ENCODE data around the gene GNGT2.

GNGT2 gene

DNA sequence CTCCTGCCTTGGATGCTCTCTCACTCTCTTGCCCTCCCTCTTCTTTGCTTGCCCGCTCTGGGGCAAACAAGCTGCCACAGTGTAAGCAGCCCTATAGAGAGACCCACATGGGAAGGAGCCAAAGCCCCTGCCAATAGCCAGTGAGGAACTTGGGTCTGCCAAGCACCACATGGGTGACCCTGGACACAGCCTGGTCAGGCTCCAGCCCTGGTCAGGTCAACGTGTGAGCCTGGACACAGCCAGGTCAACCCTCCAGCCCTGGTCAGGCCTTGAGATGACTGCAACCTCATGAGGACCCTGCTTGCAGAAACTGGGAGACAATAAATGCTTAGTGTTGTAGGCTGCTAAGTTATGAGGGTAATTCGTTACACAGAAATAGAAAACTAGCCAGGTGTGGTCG lies 34.5 kb upstream of the GNGT2 start:
- DNase-seq (ENCODE audit: insufficient read length, low spot score) (no peak), FAIRE-seq (no peak)
- TF ChIP-seq POLR2AphosphoS5 (IDR thresholded peaks at IDR 0.05; ENCODE audit: low read depth, low read length) (no peak), POU2F2 (IDR thresholded peaks at IDR 0.05; ENCODE audit: low read depth, low read length) (no peak), POLR2A (IDR thresholded peaks at IDR 0.05; ENCODE audit: low read depth, low read length) (no peak), SPI1 (IDR thresholded peaks at IDR 0.05; ENCODE audit: low read depth, low read length) (no peak), TAF1 (IDR thresholded peaks at IDR 0.05; ENCODE audit: low read depth, low read length) (no peak), PAX5 (IDR thresholded peaks at IDR 0.05; ENCODE audit: insufficient read depth, low read length, severe bottlenecking) (no peak)

DNA sequence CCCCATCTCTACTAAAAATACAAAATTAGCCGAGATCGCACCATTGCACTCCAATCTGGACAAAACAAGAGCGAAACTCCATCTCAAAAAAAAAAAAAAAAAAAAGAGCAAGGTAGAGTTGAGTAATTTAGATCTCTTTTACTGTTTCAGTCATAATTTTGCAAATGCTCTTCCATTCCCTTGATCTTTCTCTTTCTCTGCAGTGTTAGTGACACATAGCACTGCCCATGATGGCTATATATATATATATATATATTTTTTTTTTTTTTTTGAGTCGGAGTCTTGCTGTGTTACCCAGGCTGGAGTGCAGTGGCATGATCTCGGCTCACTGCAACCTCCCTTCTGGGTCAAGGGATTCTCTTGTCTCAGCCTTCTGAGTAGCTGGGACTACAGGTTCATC lies 32.4 kb upstream of the GNGT2 start:
- FAIRE-seq (no peak), DNase-seq (ENCODE audit: insufficient read length, low spot score) (no peak)
- TF ChIP-seq PAX5 (IDR thresholded peaks at IDR 0.05; ENCODE audit: insufficient read depth, low read length, severe bottlenecking) (no peak), SPI1 (IDR thresholded peaks at IDR 0.05; ENCODE audit: low read depth, low read length) (no peak), TAF1 (IDR thresholded peaks at IDR 0.05; ENCODE audit: low read depth, low read length) (no peak), POLR2A (IDR thresholded peaks at IDR 0.05; ENCODE audit: low read depth, low read length) (no peak), POU2F2 (IDR thresholded peaks at IDR 0.05; ENCODE audit: low read depth, low read length) (no peak), POLR2AphosphoS5 (IDR thresholded peaks at IDR 0.05; ENCODE audit: low read depth, low read length) (no peak)

DNA sequence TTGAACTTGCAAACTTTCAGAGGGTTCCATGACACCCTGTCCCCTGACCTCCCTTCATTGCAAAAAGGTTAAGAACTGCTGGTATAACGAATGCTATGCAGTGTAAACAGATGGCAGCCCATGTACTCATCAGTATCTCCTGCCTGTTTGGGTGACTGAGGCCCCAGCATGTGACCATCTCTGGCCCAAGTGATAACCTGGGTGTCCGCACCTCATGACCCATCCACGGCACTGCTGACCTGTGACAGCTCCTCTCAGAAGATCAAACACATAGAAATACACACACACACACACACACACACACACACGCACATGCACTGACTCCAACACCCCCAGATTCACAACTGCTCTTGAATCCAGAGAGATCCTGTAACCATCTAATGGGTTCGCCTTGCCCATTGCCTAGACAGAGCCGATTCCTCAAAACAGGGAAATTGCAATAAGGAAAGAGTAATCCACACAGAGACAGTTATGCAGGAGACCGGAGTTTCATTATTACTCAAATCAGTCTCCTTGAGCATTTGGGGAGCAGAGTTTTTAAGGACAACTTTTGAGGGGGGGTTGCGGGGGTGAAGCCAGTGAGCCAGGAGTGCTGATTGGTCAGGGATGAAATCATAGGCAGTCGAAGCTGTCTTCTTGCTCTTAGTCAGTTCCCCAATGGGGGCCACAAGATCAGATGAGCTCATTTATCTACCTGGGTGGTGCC lies 31.5 kb upstream of the GNGT2 start:
- FAIRE-seq (no peak), DNase-seq (ENCODE audit: insufficient read length, low spot score) (no peak)
- TF ChIP-seq SPI1 (IDR thresholded peaks at IDR 0.05; ENCODE audit: low read depth, low read length) (no peak), POU2F2 (IDR thresholded peaks at IDR 0.05; ENCODE audit: low read depth, low read length) (no peak), TAF1 (IDR thresholded peaks at IDR 0.05; ENCODE audit: low read depth, low read length) (no peak), PAX5 (IDR thresholded peaks at IDR 0.05; ENCODE audit: insufficient read depth, low read length, severe bottlenecking) (no peak), POLR2AphosphoS5 (IDR thresholded peaks at IDR 0.05; ENCODE audit: low read depth, low read length) (no peak), POLR2A (IDR thresholded peaks at IDR 0.05; ENCODE audit: low read depth, low read length) (no peak)

DNA sequence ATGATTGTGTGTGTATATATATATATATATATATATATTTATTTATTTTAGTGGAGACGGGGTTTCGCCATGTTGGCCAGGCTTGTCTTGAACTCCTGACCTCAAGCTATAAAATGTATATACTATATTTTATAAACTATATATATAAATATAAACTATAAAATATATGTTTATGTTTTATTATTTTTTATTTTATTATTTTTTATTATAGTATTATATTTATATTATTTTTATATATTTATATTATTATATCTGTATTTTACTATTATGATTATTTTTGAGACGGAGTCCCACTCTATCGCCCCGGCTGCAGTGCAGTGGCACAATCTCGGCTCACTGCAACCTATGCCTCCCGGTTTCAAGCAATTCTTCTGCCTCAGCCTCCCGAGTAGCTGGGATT lies 30.7 kb upstream of the GNGT2 start:
- DNase-seq (ENCODE audit: insufficient read length, low spot score): no peak
- no peak for FAIRE-seq

DNA sequence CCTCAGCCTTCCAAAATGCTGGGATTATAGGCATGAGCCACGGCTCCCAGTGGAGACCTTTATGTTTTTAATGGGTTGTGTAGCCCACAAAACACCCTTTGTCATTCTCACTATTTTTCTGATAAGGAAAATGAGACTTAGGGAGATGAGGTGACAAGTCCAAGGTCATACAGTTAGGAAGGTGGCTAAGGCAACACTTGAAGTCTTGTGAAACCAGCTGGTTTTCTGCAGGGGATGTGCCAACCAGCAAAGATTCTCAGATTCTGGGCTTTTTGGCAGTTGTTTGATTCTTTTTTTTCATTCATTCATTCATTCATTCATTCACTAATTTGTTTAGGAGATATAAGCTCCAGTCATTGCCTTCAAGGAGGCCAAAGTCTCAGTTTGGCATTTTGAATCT lies 30.2 kb upstream of the GNGT2 start:
- DNase-seq (ENCODE audit: insufficient read length, low spot score) (no peak), FAIRE-seq (no peak)
- TF ChIP-seq TAF1 (IDR thresholded peaks at IDR 0.05; ENCODE audit: low read depth, low read length) (no peak), POLR2AphosphoS5 (IDR thresholded peaks at IDR 0.05; ENCODE audit: low read depth, low read length) (no peak), SPI1 (IDR thresholded peaks at IDR 0.05; ENCODE audit: low read depth, low read length) (no peak), POU2F2 (IDR thresholded peaks at IDR 0.05; ENCODE audit: low read depth, low read length) (no peak), PAX5 (IDR thresholded peaks at IDR 0.05; ENCODE audit: insufficient read depth, low read length, severe bottlenecking) (no peak), POLR2A (IDR thresholded peaks at IDR 0.05; ENCODE audit: low read depth, low read length) (no peak)

More for the DNA sequence above, 30.7 kb upstream of the GNGT2 start:
- TF ChIP-seq POU2F2 (IDR thresholded peaks at IDR 0.05; ENCODE audit: low read depth, low read length) (no peak), SPI1 (IDR thresholded peaks at IDR 0.05; ENCODE audit: low read depth, low read length) (no peak), PAX5 (IDR thresholded peaks at IDR 0.05; ENCODE audit: insufficient read depth, low read length, severe bottlenecking) (no peak), TAF1 (IDR thresholded peaks at IDR 0.05; ENCODE audit: low read depth, low read length) (no peak), POLR2A (IDR thresholded peaks at IDR 0.05; ENCODE audit: low read depth, low read length) (no peak), POLR2AphosphoS5 (IDR thresholded peaks at IDR 0.05; ENCODE audit: low read depth, low read length) (no peak)

DNA sequence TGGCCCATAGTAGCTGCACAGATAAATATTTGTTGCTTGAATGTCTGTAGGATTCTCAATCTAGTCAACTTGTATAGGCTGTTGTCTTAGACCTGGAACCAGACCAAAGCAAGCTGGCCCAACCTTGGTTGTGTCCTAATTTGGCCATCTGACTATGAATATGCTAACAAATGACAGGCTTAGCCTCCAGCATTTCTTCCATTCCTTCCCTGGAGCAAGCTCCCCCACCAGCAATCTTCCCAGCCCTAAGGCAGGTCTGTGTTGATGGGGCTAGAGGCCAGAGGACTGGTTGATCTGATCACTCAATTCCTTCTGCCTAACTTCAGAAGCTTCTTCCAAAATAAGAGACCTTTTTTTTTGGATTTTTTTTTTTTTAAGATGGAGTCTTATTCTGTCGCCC lies 29.6 kb upstream of the GNGT2 start:
- TF ChIP-seq POU2F2 (IDR thresholded peaks at IDR 0.05; ENCODE audit: low read depth, low read length) (no peak), TAF1 (IDR thresholded peaks at IDR 0.05; ENCODE audit: low read depth, low read length) (no peak), PAX5 (IDR thresholded peaks at IDR 0.05; ENCODE audit: insufficient read depth, low read length, severe bottlenecking) (no peak)
- no peak for DNase-seq (ENCODE audit: insufficient read length, low spot score)
- no peak for FAIRE-seq

DNA sequence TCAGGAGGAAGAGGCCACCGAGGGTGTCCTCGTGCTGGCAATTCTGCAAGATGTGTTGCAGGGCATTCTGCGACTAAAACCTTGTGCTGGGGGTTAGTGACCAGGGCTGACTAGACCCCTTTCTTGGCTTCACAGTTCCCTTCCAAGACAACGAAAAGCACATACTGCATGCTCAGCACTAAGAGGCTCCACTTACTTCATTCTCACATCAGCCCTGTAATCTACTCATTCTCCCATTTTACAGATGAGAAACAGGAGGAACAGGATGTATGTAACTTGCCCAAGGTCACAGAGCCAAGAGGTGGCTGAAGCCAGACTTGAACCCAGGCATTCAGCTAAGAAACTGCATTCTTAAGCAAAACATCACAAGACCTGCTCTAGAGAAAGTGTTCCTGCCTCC lies 25.5 kb upstream of the GNGT2 start:
- TF ChIP-seq TAF1 (IDR thresholded peaks at IDR 0.05; ENCODE audit: low read depth, low read length) (no peak), POLR2A (IDR thresholded peaks at IDR 0.05; ENCODE audit: low read depth, low read length) (no peak)
- DNase-seq (ENCODE audit: insufficient read length, low spot score) (no peak), FAIRE-seq (no peak)

DNA sequence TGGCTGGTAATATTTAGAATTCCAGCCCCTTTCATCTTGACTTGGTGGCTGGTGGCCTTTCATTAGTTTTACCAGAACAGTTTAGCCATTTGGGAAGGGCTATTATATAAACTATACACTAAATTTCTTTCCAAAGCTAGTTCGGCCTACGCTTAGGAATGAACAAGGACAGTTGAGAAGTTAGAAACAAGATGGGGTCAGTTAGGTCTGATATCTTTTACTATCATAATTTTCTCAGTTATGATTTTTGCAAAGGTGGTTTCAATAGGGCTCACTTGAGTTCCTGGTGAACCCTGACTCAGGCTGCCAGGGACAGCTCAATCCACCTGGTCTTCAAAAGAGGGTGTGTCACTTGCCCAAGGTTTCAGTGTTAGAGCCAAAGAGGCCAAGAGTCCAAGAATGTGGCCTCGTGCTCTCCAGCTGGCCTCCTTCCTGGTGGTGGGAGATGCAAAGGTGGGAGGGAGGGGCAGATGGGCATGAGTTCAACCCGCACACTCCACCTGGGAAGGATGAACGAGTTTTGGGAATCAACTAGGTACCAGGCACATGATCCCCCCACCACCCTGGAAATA lies 24.2 kb upstream of the GNGT2 start:
- FAIRE-seq: no peak
- no peak for DNase-seq (ENCODE audit: insufficient read length, low spot score)
- TF ChIP-seq SPI1 (IDR thresholded peaks at IDR 0.05; ENCODE audit: low read depth, low read length) (no peak), POU2F2 (IDR thresholded peaks at IDR 0.05; ENCODE audit: low read depth, low read length) (no peak), POLR2AphosphoS5 (IDR thresholded peaks at IDR 0.05; ENCODE audit: low read depth, low read length) (no peak), POLR2A (IDR thresholded peaks at IDR 0.05; ENCODE audit: low read depth, low read length) (no peak), TAF1 (IDR thresholded peaks at IDR 0.05; ENCODE audit: low read depth, low read length) (no peak), PAX5 (IDR thresholded peaks at IDR 0.05; ENCODE audit: insufficient read depth, low read length, severe bottlenecking) (no peak)

DNA sequence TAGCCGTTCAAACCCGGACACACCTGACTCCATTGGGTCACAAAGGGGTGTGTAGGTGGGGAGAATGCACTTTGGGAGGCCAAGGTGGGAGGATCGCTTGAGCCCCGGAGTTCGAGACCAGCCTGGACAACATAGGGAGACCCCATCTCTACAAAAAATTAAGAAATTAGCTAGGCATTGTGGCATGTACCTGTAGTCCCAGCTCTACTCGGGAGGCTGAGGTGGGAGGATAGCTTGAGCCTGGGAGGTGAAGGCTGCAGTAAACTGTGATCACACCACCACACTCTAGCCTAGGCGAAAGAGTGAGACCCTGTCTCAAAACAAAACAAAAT lies 21.2 kb upstream of the GNGT2 start:
- FAIRE-seq: no peak

More for the DNA sequence above, 21.2 kb upstream of the GNGT2 start:
- DNase-seq (ENCODE audit: insufficient read length, low spot score): no peak
- TF ChIP-seq SPI1 (IDR thresholded peaks at IDR 0.05; ENCODE audit: low read depth, low read length) (no peak), POLR2A (IDR thresholded peaks at IDR 0.05; ENCODE audit: low read depth, low read length) (no peak), POLR2AphosphoS5 (IDR thresholded peaks at IDR 0.05; ENCODE audit: low read depth, low read length) (no peak), POU2F2 (IDR thresholded peaks at IDR 0.05; ENCODE audit: low read depth, low read length) (no peak), PAX5 (IDR thresholded peaks at IDR 0.05; ENCODE audit: insufficient read depth, low read length, severe bottlenecking) (no peak), TAF1 (IDR thresholded peaks at IDR 0.05; ENCODE audit: low read depth, low read length) (no peak)
